Central memory CD8-positive, alpha-beta T cell (primary cell): Measurements from ENCODE around the gene TP53I11.

Experiments
- ATAC-seq: fragments of 150-1000 bp; cut with Tn5 transposase; replicated peaks from 2 replicates; pipeline ENCODE4 v1.10.0; 2022; ENCODE audit warnings: mild to moderate bottlenecking, moderate FRiP score, moderate number of reproducible peaks; ENCODE audit not compliant: poor library complexity, severe bottlenecking; ENCODE audit errors: extremely low read depth
- DNase-seq, 2 donors: peaks; one replicate each; pipeline ENCODE4 v3.0.0; 2021; ENCODE audit warnings: low spot score in 2 of 2
- H3K27ac Mint-ChIP-seq: one replicate; pipeline ENCODE4 v1.8.0; 2022; ENCODE audit warnings: low read depth, mild to moderate bottlenecking, moderate library complexity, mixed read lengths
- H3K27me3 Mint-ChIP-seq: one replicate; pipeline ENCODE4 v1.8.0; 2022; ENCODE audit warnings: mixed read lengths
- H3K36me3 Mint-ChIP-seq: one replicate; pipeline ENCODE4 v1.8.0; 2022; ENCODE audit warnings: mild to moderate bottlenecking, moderate library complexity, mixed read lengths; ENCODE audit not compliant: insufficient read depth
- H3K4me1 Mint-ChIP-seq: one replicate; pipeline ENCODE4 v1.8.0; 2022; ENCODE audit warnings: mixed read lengths
- H3K4me3 Mint-ChIP-seq: one replicate; pipeline ENCODE4 v1.8.0; 2022; ENCODE audit warnings: mild to moderate bottlenecking, moderate library complexity, mixed read lengths
- H3K9me3 Mint-ChIP-seq: one replicate; pipeline ENCODE4 v1.8.0; 2022; ENCODE audit warnings: mixed read lengths

Gene TP53I11

DNA sequence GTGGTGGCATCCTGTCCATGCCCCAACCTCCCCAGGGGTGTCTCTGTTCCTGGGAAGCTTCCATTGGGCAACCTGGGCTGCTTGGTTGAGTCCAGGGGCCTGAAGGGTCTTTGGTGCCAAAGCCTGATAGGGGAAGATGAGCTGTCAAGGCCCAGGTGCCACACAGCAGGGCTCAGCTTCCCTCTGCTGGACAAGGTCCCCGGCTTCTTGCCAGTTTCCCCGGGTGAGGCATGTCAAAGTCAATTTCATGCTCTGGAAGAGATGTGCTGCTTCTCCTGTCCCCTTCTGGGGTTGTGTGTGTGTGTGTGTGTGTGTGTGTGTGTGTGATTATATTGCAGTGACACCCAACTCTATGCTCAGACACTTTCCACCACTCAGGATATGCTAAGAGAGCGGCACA, 26.9 kb downstream of the TP53I11 start:
- H3K27ac Mint-ChIP-seq: no peak overlapping the region
- DNase-seq: no peak

GRCh38 chr11:44923115-44923514, 27.6 kb downstream of the TP53I11 start:
- no peak overlapping the region for H3K27ac Mint-ChIP-seq
- DNase-seq: no peak

More for the DNA sequence above, 26.9 kb downstream of the TP53I11 start:
- Mint-ChIP-seq H3K9me3 (no peaks in the 10 kb centered on the region), H3K36me3 (peaks cover 2% of the 10 kb centered on the region), H3K4me3 (no peak overlapping the region), H3K27me3 (no peaks in the 10 kb centered on the region), H3K4me1 (peaks cover 5% of the 10 kb centered on the region)
- ATAC-seq: no peak

GRCh38 chr11:44920451-44920850, 30.2 kb downstream of the TP53I11 start:
- Mint-ChIP-seq H3K4me1 (no peaks in the 10 kb centered on the region), H3K27me3 (no peaks in the 10 kb centered on the region), H3K36me3 (no peaks in the 10 kb centered on the region), H3K4me3 (no peak overlapping the region), H3K27ac (no peak overlapping the region), H3K9me3 (no peaks in the 10 kb centered on the region)
- DNase-seq (no peak), ATAC-seq (no peak)

More at GRCh38 chr11:44923115-44923514, 27.6 kb downstream of the TP53I11 start:
- Mint-ChIP-seq H3K4me3 (no peak overlapping the region), H3K9me3 (no peaks in the 10 kb centered on the region), H3K4me1 (peaks cover 5% of the 10 kb centered on the region), H3K27me3 (no peaks in the 10 kb centered on the region), H3K36me3 (peaks cover 2% of the 10 kb centered on the region)
- no peak for ATAC-seq

GRCh38 chr11:44917741-44918140, 32.9 kb downstream of the TP53I11 start:
- Mint-ChIP-seq H3K27me3 (no peaks in the 10 kb centered on the region), H3K4me1 (no peaks in the 10 kb centered on the region), H3K36me3 (no peaks in the 10 kb centered on the region), H3K27ac (no peak overlapping the region), H3K4me3 (no peak overlapping the region), H3K9me3 (no peaks in the 10 kb centered on the region)
- ATAC-seq: no peak
- DNase-seq: no peak

GRCh38 chr11:44916801-44917385, 33.8 kb downstream of the TP53I11 start:
- no peak for ATAC-seq
- H3K4me1 Mint-ChIP-seq: no peaks in the 10 kb centered on the region
- H3K27me3 Mint-ChIP-seq: no peaks in the 10 kb centered on the region
- peaks cover under 1% of the 10 kb centered on the region for H3K36me3 Mint-ChIP-seq
- no peak overlapping the region for H3K27ac Mint-ChIP-seq
- H3K4me3 Mint-ChIP-seq: no peak overlapping the region
- DNase-seq: no peak
- no peaks in the 10 kb centered on the region for H3K9me3 Mint-ChIP-seq

DNA sequence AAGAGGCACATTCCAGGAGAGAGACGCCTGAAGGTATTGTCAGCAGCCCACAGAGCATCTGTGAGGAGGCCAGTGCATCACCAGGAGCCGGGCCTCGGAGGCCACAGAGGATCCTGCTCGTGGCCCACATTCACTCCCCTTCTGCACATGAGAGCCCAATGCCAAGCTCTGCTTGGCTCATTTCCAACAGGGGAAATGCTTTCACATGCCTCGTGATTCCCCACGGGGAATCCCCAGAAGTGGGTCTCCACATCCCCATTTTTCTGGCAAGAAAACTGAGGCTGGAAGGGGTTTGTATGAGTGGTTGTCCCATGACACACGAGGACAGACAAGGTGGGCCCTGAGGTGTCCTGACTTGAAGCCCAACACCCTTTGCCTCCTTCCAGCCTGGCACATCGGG, 34.4 kb downstream of the TP53I11 start:
- Mint-ChIP-seq H3K27ac (no peak overlapping the region), H3K9me3 (no peaks in the 10 kb centered on the region), H3K27me3 (no peaks in the 10 kb centered on the region), H3K4me1 (no peaks in the 10 kb centered on the region), H3K36me3 (peaks cover 3% of the 10 kb centered on the region), H3K4me3 (no peak overlapping the region)
- no peak for DNase-seq
- ATAC-seq: no peak

GRCh38 chr11:44915621-44916020, 35.1 kb downstream of the TP53I11 start:
- Mint-ChIP-seq H3K36me3 (peaks cover 4% of the 10 kb centered on the region), H3K4me3 (no peak overlapping the region), H3K27ac (no peak overlapping the region), H3K9me3 (no peaks in the 10 kb centered on the region), H3K27me3 (no peaks in the 10 kb centered on the region), H3K4me1 (no peaks in the 10 kb centered on the region)
- ATAC-seq: peak; percentile 25
- no peak for DNase-seq

DNA sequence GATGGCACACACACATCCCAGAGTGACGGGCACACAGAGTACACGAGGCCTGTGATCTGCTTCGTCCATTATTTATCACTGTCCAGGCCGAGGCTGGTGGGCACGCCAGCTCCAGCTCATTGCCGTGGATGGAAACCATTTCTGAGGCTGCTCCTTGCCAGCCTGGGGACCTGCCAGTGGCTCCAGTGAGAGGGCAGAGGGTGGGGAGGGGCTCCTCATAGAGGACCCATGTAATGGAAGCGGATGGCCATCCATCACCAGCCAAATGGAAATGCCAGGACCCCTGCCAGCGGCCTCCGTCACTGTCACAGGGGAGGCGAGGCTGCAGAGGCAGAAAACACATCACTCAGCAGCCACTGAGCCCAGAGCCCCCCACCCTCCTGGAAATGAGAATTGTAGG, 35.7 kb downstream of the TP53I11 start:
- Mint-ChIP-seq H3K4me3 (no peak overlapping the region), H3K36me3 (peaks cover 4% of the 10 kb centered on the region), H3K27ac (no peak overlapping the region), H3K9me3 (no peaks in the 10 kb centered on the region), H3K27me3 (no peaks in the 10 kb centered on the region), H3K4me1 (no peaks in the 10 kb centered on the region)
- DNase-seq (no peak), ATAC-seq (no peak)

GRCh38 chr11:44914105-44914504, 36.6 kb downstream of the TP53I11 start:
- ATAC-seq (no peak), DNase-seq (no peak)
- no peak overlapping the region for H3K27ac Mint-ChIP-seq
- no peaks in the 10 kb centered on the region for H3K4me1 Mint-ChIP-seq
- no peaks in the 10 kb centered on the region for H3K9me3 Mint-ChIP-seq
- H3K36me3 Mint-ChIP-seq: peaks cover 4% of the 10 kb centered on the region
- no peaks in the 10 kb centered on the region for H3K27me3 Mint-ChIP-seq
- no peak overlapping the region for H3K4me3 Mint-ChIP-seq

- Mint-ChIP-seq H3K27me3 (no peaks in the 10 kb centered on the region), H3K4me1 (no peaks in the 10 kb centered on the region), H3K9me3 (no peaks in the 10 kb centered on the region), H3K4me3 (no peak overlapping the region), H3K27ac (no peak overlapping the region), H3K36me3 (peaks cover 4% of the 10 kb centered on the region)
- DNase-seq: no peak
- no peak for ATAC-seq
Measured at GRCh38 chr11:44913502-44913901, 37.2 kb downstream of the TP53I11 start.

GRCh38 chr11:44912270-44912987, 38.3 kb downstream of the TP53I11 start:
- H3K9me3 Mint-ChIP-seq: no peaks in the 10 kb centered on the region
- peaks cover 6% of the 10 kb centered on the region for H3K36me3 Mint-ChIP-seq
- DNase-seq (no peak), ATAC-seq (no peak)
- no peak overlapping the region for H3K27ac Mint-ChIP-seq
- no peaks in the 10 kb centered on the region for H3K27me3 Mint-ChIP-seq
- H3K4me1 Mint-ChIP-seq: no peaks in the 10 kb centered on the region
- H3K4me3 Mint-ChIP-seq: no peak overlapping the region

- Mint-ChIP-seq H3K4me1 (no peaks in the 10 kb centered on the region), H3K9me3 (no peaks in the 10 kb centered on the region), H3K27me3 (no peaks in the 10 kb centered on the region), H3K27ac (no peak overlapping the region), H3K4me3 (no peak overlapping the region), H3K36me3 (peaks cover 6% of the 10 kb centered on the region)
- ATAC-seq (peak; percentile 74), DNase-seq (peak; percentile 73 to 84)
Measured at GRCh38 chr11:44911029-44911814, 39.5 kb downstream of the TP53I11 start.

GRCh38 chr11:44910591-44910990, 40.1 kb downstream of the TP53I11 start:
- no peak for ATAC-seq

More at GRCh38 chr11:44910591-44910990, 40.1 kb downstream of the TP53I11 start:
- Mint-ChIP-seq H3K27ac (no peak overlapping the region), H3K36me3 (peaks cover 6% of the 10 kb centered on the region), H3K4me3 (no peak overlapping the region), H3K27me3 (no peaks in the 10 kb centered on the region), H3K9me3 (no peaks in the 10 kb centered on the region), H3K4me1 (no peaks in the 10 kb centered on the region)
- no peak for DNase-seq
